Esophagus muscularis mucosa (tissue), 4 donors: Measurements from ENCODE around the gene GAS6.

Experiments
- CTCF ChIP-seq, 3 experiments: fragments of 200-600 bp in 2 of 3; fragments of 450-650 bp in 1 of 3; sonication (generic) in 2 of 3; IDR thresholded peaks; one replicate each; pipeline ENCODE4 v1.5.1; 2017 to 2019; ENCODE audit warnings: antibody characterized with exemption in 3 of 3, mild to moderate bottlenecking in 2 of 3, moderate library complexity in 1 of 3
- EP300 ChIP-seq: sonication (generic); formaldehyde crosslinking; IDR thresholded peaks from one replicate; pipeline ENCODE4 v1.6.1; 2017; ENCODE audit warnings: antibody characterized with exemption
- POLR2A ChIP-seq: fragments of 450-650 bp; IDR thresholded peaks from one replicate; pipeline ENCODE4 v1.6.1; 2017; ENCODE audit warnings: antibody characterized with exemption, moderate library complexity, mild to moderate bottlenecking, low read depth

DNA sequence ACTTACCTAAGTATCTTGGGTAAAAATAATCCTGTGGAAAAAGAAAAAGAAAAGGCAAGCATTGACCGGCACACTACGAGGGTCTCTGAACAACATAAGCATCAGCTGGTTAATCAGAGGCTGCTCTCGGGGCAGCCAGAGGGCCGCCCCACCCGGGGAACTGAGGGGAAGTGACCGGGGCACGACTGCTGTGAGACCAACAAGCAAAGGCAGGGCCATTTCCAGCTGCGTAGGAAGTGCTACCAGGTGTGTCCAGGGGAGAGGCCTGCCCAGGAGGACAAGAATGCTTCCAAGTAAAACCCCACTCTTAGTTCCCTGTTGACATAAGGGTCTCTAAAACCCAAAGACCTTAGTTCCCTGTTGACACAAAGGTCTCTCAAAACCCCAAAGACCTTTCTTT, 15.9 kb downstream of the GAS6 start:
- TF ChIP-seq POLR2A (no peak), CTCF (IDR thresholded peaks at IDR 0.05) (no peak), EP300 (no peak)
